NCI-H1694 (cell line): ENCODE results near the gene RFX1.
"Not testable (repeated sequence)": the region's sequence is repeated elsewhere in the genome, so short reads cannot be mapped to it uniquely, and the experiment has no call there.

Source experiments
- DNase-seq: peaks from one replicate; lab custom pipeline; 2025; lab: John Stamatoyannopoulos, UW

The RFX1 gene

GRCh38 chr19:13934785-13935109, 71.4 kb downstream of the RFX1 start:
- DNase-seq: no peak

- no peak for DNase-seq
Measured at GRCh38 chr19:13932911-13933393, 73.2 kb downstream of the RFX1 start.

GRCh38 chr19:13932149-13932637, 73.9 kb downstream of the RFX1 start:
- no peak for DNase-seq

GRCh38 chr19:13931391-13932148, 74.5 kb downstream of the RFX1 start:
- no peak for DNase-seq

GRCh38 chr19:13930402-13930801, 75.7 kb downstream of the RFX1 start:
- no peak for DNase-seq

- no peak for DNase-seq
Measured at GRCh38 chr19:13929956-13930355, 76.2 kb downstream of the RFX1 start.

- no peak for DNase-seq
Measured at GRCh38 chr19:13929340-13929739, 76.8 kb downstream of the RFX1 start.

GRCh38 chr19:13926715-13927114, 79.4 kb downstream of the RFX1 start:
- DNase-seq: no peak

GRCh38 chr19:13926010-13926409, 80.1 kb downstream of the RFX1 start:
- no peak for DNase-seq

- no peak for DNase-seq
Measured at GRCh38 chr19:13923194-13923987, 82.7 kb downstream of the RFX1 start.

GRCh38 chr19:13922118-13922517, 84.0 kb downstream of the RFX1 start:
- not testable (repeated sequence) for DNase-seq

- DNase-seq: peak; percentile 42
Measured at GRCh38 chr19:13920940-13921747, 85.0 kb downstream of the RFX1 start.

GRCh38 chr19:13920524-13920923, 85.6 kb downstream of the RFX1 start:
- DNase-seq: no peak

GRCh38 chr19:13918726-13919411, 87.3 kb downstream of the RFX1 start:
- DNase-seq: no peak

GRCh38 chr19:13917888-13918406, 88.2 kb downstream of the RFX1 start:
- no peak for DNase-seq

- DNase-seq: no peak
Measured at GRCh38 chr19:13914777-13915176, 91.3 kb downstream of the RFX1 start.

- no peak for DNase-seq
Measured at GRCh38 chr19:13913352-13913751, 92.8 kb downstream of the RFX1 start.
